Stimulated activated CD8-positive, alpha-beta memory T cell treated with anti-CD3 and anti-CD28 coated beads, Interleukin-4, amount 100 ng/mL, for 48 hours (primary cell): ENCODE data around the gene RARG.

ENCODE experiments used
- DNase-seq: peaks from one replicate; pipeline ENCODE4 v3.0.0-alpha.2; 2020

The RARG gene

DNA sequence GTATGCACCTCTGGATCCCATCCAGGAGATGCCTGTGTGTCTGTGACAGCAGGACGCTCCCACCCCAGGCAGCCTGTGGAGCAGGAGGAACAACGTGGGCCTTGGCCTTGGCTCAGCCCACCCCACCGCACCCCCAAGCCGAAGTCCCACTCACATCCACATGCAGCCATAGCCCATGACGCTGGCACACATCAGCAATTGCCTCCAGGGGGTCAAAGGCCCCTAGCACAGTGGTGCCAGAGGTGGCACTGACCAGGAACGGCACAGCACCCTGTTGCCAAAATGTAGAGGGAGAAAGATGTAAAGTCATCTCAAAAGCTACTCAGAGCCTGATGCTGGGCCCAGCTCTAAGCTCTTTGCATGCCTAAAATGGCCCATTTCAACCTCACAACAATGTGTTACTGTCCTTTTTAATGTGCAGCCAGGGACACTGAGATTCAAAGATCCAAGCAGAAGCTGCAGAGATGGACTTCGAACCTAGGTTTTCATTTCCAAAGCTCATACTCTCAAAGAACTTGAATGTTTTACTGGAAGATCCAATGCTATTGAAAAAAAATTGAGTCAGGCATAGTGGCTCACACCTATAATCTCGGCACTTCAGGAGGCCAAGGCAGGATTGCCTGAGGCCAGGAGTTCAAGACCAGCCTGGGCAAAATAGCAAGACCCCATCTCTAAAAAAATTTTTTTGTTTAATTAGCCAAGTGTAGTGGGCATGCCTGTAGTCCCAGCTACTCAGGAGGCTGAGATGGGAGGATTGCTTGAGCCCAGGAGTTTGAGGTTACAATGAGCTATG, 70.7 kb downstream of the RARG start:
- no peak for DNase-seq

DNA sequence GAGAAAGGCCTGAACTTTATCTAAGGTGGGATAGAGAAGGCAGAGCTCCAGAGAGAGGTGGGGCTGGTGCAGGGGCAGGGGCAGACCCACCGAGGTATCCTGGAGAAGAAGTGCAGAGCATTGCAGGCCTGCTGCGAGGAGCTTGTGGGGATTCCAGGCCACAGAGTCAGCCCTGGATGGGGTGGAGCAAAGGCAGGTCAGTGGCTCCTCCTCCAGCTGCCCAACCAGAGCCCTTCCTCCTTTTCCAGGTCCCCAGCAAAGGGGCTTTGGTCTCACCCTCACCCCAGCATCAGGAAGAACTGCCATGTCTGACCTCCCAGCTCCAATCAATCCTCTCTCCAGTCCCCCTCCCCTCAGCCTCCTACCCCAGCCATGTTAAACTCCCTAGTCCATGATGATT, 71.3 kb downstream of the RARG start:
- DNase-seq: no peak
